GM18951 (cell line): ENCODE measurements around the gene SLK.

Source experiments
- POLR2A ChIP-seq: IDR thresholded peaks from 4 replicates; pipeline ENCODE4 v1.6.1; 2011; ENCODE audit warnings: mild to moderate bottlenecking; ENCODE audit not compliant: insufficient read length, insufficient read depth; ENCODE audit errors: extremely low read depth
- in situ Hi-C: fragments of 300-500 bp; cut with MboI; formaldehyde crosslinking; loops from one replicate; pipeline ENCODE4 v1.12.0; 2022; ENCODE audit warnings: low sequenced_read_pairs, mixed read lengths, inconsistent platforms; ENCODE audit not compliant: unreplicated experiment

Gene SLK

GRCh38 chr10:104049504-104050250, 82.7 kb downstream of the SLK start:
- no peak for TF ChIP-seq POLR2A
- in situ Hi-C loops = no loop called here

GRCh38 chr10:104052431-104052830, 85.5 kb downstream of the SLK start:
- no peak for TF ChIP-seq POLR2A
- in situ Hi-C loops = no loop called here

DNA sequence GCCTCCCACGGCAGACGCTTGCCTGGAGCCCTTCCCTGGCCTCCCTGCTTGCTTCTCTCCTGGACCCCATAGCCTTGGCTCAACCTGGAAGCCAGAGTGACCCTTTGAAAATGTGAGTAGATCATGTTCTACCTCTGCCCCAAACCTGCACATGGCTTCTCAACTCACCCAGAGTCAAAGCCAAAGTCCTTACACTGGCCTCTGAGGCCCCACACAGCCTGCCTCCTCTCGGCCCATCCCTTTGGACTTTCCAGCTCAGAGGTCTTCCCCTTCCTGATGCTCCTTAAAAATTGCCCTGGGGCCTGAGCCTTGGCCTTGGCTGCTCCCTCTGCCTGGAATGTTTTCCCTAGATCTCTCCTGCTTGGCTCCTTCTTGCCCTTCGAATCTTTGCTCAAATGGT, 86.3 kb downstream of the SLK start:
- in situ Hi-C loops = no loop called here

DNA sequence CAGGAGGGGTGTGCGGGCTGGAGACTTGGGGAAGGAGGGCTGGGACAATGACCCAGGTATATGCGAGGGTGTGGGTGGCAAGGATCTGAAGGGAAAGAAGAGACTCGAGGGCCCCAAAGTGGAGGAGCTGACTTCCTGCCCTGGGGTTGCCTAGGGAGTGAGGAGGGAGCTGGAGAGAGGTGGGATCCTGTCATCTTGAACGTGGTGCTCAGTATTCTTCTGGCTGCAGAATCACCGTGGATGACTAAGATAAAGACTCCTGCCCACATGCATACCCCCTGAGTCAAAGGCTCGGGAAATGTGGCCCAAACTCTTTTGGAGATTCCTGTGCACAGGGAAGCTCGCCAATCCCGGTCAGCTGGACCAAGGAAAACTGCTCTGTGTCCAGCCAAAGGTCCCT, 87.5 kb downstream of the SLK start:
- no peak for TF ChIP-seq POLR2A
- in situ Hi-C loops = no loop called here

More for the DNA sequence above, 86.3 kb downstream of the SLK start:
- no peak for TF ChIP-seq POLR2A

DNA sequence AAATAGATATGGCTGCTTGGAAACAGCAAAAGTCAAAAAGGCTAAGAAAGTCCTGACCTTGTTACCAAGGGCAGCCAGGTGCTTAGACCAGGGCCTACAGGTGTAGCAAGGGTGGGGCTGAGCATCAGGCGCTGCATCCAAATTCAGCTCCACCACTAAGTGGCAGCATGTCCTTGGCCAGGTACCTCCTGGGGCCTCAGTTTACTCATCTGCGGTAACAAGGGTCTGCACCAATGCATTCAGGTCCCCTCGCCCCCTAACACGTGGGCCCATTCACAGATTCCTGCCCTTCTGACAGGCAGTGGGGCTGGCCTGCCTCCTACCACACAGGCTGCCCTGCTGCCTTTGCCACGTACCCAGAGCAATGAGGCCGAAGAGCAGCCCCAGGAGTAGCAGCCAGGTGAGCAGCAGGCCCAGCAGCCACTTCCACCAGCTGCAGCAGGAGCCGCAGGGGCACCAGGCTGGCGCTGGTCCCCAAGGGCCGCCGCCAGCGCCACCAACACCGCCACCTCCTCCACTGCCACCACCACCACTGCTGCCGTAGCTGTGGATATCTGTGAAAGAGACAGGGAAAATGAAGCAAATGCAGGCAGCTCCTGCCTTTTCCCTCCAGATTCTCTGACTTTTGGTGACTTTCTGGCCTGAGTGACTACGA, 89.8 kb downstream of the SLK start:
- in situ Hi-C loops = no loop called here
- no peak for TF ChIP-seq POLR2A

- no peak for TF ChIP-seq POLR2A
- in situ Hi-C loops = no loop called here
Measured at GRCh38 chr10:104057717-104058116, 90.8 kb downstream of the SLK start.

DNA sequence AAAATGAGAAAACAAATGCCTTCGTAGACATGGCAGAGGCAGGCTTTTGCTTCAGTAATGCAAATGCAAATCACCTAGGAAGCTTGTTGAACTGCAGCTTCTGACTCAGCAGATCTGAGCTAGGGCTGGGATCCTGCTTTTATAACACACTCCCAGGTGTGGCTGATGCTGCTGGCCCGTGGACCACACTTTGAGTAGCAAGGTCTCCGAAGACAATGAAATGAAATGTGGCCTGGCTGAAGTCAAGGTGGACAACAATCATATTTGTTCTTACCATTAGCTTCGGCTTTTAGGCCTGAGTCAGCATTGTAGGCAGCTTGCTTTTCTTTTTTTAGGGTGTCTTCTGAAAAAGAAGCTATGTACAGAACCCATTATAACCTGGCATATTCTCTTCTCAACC, 92.4 kb downstream of the SLK start:
- in situ Hi-C loops = no loop called here
- no peak for TF ChIP-seq POLR2A

GRCh38 chr10:104061196-104061595, 94.3 kb downstream of the SLK start:
- no peak for TF ChIP-seq POLR2A
- in situ Hi-C loops = no loop called here

DNA sequence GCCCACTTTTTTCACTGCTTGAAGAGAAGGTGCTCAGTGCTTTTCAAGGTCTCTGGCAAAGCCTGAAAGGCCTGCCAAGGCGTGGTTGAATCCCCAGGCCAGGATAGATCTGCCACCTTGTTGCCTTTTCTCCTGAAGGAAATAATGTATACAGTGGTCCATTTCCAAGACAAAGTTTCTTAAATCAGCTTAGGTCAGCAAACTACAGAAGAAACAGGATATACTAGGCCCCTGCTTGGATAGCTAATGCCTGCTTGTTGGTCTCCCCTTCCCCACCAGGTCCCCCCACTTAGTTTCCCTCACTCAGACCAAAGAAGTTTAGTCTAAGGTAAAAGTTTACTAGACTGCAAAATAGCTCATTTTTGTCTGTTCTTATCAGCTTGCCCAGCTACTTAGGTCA, 98.8 kb downstream of the SLK start:
- TF ChIP-seq POLR2A = no peak
- in situ Hi-C loops = no loop called here

DNA sequence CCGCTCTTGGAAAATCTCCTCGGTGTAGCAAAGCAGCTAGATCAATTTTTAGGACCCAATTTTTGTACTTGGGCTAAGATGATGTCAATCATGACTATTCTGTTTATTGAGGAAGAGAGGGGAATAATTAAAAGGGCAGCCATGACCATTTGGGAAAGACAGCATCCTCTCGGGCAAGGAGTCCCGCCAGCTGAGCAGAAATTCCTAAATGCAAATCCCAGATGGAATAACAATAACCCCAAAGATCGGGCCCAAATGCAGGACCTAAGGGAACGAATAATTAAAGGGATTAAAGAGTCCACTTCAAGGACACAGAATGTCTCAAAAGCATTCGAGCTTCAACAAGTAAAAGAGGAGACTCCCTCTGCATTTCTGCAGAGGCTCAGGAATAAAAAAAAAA, 100.0 kb downstream of the SLK start:
- TF ChIP-seq POLR2A = no peak
- in situ Hi-C loops = no loop called here

GRCh38 chr10:104067525-104067924, 100.6 kb downstream of the SLK start:
- in situ Hi-C loops = no loop called here
- no peak for TF ChIP-seq POLR2A

GRCh38 chr10:104069613-104070012, 102.7 kb downstream of the SLK start:
- in situ Hi-C loops = no loop called here
- no peak for TF ChIP-seq POLR2A

DNA sequence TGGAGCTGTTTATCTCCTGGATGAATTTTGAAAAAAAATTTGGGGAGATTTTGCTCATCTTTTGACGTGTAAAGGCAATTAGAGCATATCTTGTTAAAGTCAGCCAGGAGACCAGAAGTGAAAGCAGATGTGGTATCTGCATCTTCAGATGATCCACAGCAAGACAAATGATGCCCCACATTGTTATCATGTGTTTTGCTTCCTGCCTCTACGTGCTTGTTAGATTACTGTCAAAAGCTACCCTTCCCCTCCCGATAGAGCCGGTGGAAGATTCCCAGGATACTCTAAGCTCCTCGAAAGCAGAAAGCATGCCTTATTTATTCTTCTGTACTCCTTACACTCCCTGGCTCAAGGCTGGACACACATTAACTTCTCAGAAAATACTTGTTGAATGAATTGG, 105.8 kb downstream of the SLK start:
- TF ChIP-seq POLR2A = no peak
- in situ Hi-C loops = no loop called here

- in situ Hi-C loops = no loop called here
- no peak for TF ChIP-seq POLR2A
Measured at GRCh38 chr10:104074505-104074904, 107.6 kb downstream of the SLK start.
